Left lobe of liver (tissue), 2 donors: ENCODE data around the gene UBAP1. TPM values are rescaled to one million over a fixed set of nuclear protein-coding genes. Genes with fewer than 3 reads are reported as not detected.
A peak's percentile ranks its signal among the peaks of the same experiment; 100 is the strongest.
"Not testable (repeated sequence)": the region's sequence is repeated elsewhere in the genome, so short reads cannot be mapped to it uniquely, and the experiment has no call there.

Experiments used
- ATAC-seq: fragments of 200-7000 bp; cut with Tn5 transposase; one replicate; pipeline ENCODE4 v1.9.1; 2020; ENCODE audit warnings: mild to moderate bottlenecking, moderate library complexity
- DNase-seq: peaks from one replicate; pipeline ENCODE4 v3.0.0-alpha.2; 2020; ENCODE audit warnings: low spot score
- total RNA-seq: library from RNA; stranded (reverse); gene quantifications from one replicate; pipeline ENCODE4 v1.2.1, GENCODE V29; 2021
- donor health status: DM: no; HTN: no; CAD: no; lungs with moderate emphysema.
- donor health status: DM: no; HTN: yes; CAD: no.

The UBAP1 gene
- total RNA-seq, 1 donor from 2014 or later: 28.4 TPM

DNA sequence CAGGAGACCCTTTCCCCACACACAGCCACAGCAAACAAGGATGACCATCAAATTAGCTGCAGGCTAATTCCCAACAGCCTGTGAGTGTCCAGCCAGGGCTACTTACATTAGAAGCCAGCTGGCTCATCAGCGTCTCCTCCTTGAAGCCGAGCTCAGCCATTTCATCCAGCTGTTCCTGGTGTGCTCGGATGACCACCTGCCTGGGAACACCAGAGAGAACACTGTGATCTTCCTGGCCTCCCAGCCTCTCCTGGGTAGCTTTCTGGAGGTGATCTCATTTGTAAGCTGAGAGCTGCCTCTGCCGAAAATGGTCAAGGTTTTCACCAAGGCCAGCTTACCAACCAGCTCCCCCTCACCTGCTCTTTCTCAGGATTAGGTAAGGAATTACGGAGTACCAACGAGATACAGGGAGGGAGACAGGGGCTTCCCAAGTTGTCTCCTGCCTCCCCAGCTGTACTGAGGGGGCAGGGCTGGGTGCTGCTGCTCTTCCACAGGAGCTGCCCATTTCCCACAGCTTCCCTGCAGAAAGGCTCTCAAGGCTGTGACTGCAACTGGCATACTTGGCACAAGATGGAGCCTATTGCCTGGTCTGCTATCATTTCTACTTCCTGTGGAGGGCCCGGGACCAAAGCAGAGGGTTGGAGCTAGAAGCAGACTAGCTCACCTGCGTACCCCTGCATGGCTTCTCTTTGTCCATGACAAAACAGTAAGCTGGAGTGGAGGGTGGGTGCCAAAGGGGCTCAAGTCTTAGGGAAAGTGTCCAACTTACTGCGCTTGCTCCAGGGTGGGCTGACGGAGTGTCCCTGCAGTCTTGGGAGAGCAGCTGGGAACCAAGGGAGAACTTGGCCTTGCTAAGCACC lies 76.4 kb downstream of the UBAP1 start:
- no peak for ATAC-seq
- no peak for DNase-seq

DNA sequence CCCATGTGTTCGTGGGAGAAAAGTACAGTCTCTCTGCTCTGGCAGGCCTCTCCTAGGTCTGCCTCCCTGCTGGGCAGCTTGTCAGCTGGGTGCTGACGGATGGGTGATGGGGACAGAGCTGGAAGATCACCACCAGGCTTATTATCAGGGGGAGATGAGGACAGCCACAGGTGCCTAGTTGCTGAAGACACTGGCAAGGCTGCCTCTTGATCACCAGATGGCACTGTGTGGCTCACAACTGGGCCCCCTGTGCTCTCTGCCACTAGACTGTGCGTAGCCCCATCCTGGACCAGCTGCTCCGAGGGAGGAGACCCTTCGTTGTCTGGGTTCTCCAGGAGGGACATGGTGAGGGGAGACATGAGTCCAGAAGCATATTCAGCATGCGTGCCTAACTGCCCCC lies 77.3 kb downstream of the UBAP1 start:
- DNase-seq: no peak
- ATAC-seq: peak; percentile 20

DNA sequence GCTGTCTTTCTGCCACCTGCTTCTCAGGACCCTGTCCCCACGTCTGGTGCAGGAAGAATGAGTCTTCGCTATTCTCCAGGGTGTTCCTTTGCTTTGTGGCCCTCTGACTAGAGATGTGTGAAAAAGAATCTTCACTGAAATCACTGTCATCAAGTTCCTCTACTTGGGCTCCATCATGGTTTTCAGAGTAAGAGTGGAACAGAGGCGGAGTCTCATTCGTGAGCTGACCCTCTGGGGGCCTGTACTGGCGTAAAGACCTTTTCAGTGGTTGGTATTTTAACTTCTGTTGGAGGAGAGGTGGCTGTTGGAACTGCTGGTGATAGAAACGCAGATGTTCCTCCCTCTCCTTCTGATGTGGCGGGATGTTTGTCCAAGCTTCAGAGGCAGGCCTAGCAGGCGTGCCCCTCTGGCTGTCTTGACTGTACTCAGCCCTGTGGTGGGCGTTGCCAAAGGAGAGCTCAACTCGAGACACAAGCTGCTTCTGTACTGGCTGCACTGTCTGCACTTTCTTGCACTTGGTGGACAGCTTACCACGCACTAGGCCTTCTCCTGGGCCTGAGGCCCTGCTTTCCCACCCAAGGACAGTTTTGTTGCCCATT lies 78.2 kb downstream of the UBAP1 start:
- ATAC-seq (no peak), DNase-seq (no peak)

- DNase-seq (no peak), ATAC-seq (no peak)
These were observed 80.5 kb downstream of the UBAP1 start for GRCh38 chr9:34259315-34259714.

DNA sequence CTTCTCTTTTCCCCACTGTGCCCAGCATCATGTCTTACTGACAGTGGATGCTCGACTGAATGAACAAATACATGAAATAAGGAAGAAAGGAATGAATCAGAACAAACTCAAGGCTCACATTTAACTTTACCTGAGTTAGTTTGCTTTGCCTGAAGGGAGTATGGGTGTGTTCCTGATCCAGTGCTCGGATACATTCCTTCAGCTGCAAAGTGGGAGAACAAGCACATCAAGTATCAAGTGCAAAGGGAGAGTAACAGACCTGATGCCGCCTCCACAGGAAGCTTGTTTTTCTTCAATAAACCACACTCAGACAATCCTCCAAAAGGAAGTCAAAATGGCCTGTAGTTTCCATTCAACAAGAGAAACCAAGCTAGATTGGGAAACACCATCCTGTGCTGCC lies 84.1 kb downstream of the UBAP1 start:
- ATAC-seq: no peak
- DNase-seq: no peak

GRCh38 chr9:34267660-34268059 lies 88.8 kb downstream of the UBAP1 start:
- ATAC-seq: no peak

DNA sequence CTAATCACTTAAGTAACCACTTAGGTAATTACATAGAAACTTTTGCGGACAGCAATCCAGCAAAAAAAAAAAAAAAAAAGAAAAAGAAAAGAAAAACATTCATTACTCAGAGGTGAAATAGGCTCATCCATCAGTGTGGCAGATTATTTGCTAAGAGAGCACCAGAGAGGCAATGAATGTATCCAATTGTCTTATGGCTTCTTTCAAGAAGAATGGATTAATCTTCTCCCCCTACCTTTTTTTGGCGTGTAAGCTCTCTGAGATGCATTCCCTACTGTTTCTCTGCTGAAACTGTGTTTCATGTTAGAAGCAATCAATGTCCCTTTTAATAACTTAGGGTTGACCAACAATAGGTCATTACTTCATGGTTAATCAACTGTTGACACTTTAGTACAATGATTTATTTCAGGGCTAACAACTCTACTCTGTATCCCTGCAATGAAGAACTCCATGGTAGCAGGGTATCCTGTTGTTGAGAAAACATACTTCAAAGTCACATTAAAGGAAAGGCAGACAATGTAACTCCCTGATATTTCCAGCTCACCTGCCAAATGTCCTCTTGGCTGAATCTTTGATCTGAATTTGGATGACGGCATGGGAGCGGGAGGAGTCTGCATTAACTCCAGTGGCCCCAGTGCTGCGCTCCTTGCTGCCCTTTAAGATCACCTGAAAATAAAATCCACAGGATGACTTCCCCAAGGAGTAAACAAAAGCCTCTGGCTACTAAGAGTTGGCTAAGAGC lies 92.6 kb downstream of the UBAP1 start:
- ATAC-seq (peak; percentile 57), DNase-seq (no peak)

More at GRCh38 chr9:34267660-34268059, 88.8 kb downstream of the UBAP1 start:
- no peak for DNase-seq

- no peak for ATAC-seq
- no peak for DNase-seq
These were observed 93.3 kb downstream of the UBAP1 start for GRCh38 chr9:34272101-34272541.

GRCh38 chr9:34273588-34273987 lies 94.7 kb downstream of the UBAP1 start:
- not testable (repeated sequence) for ATAC-seq

DNA sequence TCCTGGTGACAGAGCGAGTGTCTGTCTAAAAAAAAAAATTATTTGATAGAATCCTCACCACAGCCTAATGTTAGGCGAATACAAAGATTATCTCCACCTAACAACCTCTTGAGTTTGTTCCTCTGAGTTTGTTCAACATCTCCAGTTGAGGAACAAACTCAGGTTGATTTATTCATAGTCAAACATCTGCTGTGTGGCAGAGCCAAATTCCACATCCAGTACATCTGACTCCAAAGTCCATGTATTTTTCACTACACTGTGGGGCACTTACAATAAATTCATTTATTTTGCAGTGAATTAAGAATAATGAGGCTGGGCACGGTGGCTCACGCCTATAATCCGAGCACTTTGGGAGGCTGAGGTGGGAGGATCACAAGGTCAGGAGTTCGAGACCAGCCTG lies 97.0 kb downstream of the UBAP1 start:
- DNase-seq (no peak), ATAC-seq (peak; percentile 61)

More at GRCh38 chr9:34273588-34273987, 94.7 kb downstream of the UBAP1 start:
- not testable (repeated sequence) for DNase-seq

- ATAC-seq (no peak), DNase-seq (no peak)
These were observed 97.9 kb downstream of the UBAP1 start for GRCh38 chr9:34276772-34277171.

- no peak for ATAC-seq
- no peak for DNase-seq
These were observed 100.6 kb downstream of the UBAP1 start for GRCh38 chr9:34279411-34279810.

DNA sequence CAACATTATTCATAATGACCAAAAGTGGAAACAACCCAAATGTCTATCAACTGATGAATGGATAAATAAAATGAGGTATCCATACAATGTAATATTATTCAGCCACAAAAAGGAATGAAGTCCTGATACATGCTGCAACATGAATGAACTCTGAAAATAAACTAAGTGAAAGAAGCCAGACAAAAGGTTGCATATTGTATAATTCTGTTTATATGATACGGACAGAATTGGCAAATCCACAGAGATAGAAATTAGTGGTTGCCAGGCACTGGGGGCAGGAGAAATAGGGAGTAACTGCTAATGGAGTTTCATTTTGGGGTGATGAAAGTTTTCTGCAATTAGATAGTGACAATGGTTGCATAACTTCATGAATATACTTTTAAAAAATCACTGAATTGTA lies 103.3 kb downstream of the UBAP1 start:
- ATAC-seq (no peak), DNase-seq (no peak)

DNA sequence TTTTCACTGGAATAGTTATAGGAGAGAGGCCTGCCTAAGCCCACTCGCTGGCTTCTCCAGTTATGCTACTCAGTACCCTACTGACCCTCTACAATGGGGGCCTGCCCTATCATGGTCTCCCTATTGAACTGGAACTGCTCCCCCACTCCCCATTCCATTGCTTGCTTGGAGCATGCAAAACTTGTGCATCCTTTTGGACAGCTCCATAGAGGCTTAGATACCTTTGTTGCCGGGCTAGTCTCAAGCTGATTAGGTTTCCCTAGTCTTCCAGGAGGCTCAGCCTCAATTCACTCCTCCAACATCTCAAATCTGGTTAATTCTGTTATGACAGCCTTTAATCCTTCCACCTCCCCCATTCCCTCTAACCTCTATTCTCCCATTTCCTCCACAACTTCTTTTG lies 110.3 kb downstream of the UBAP1 start:
- ATAC-seq: no peak
- DNase-seq: no peak

- ATAC-seq (no peak), DNase-seq (no peak)
These were observed 112.2 kb downstream of the UBAP1 start for GRCh38 chr9:34291023-34291422.

DNA sequence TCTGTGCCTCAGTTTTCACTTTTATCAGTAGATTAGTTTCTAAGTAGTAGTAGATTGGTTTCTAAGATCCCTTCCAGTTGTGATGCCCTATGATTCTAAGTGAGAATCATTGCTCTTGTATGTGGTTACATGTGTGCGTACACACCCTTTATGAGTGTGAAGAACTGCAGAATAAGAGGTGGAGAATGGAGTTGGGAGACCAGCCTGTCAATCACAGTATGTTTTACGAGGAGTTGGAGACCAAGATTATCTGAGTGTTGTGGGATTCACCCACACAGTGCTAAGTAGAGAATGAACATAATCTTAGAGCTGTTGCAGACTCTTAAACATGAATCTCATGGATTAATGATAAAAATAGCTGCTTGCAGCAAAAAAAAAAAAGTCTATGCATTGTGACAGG lies 112.6 kb downstream of the UBAP1 start:
- ATAC-seq (no peak), DNase-seq (no peak)

- ATAC-seq (no peak), DNase-seq (no peak)
These were observed 113.7 kb downstream of the UBAP1 start for GRCh38 chr9:34292552-34292951.

GRCh38 chr9:34301064-34301463 lies 122.2 kb downstream of the UBAP1 start:
- not testable (repeated sequence) for DNase-seq, ATAC-seq
